H1 (cell line): ENCODE data around the gene NRIP2. TPM values are rescaled to one million over a fixed set of nuclear protein-coding genes. Genes with fewer than 3 reads are reported as not detected.

Source experiments
- CTCF ChIA-PET: fragments of 300-600 bp; sonication (Branson Sonifier 250); formaldehyde crosslinking; loops from one replicate; lab custom pipeline; 2021; ENCODE audit not compliant: partially characterized antibody; lab: Charles Lee
- POLR2A ChIA-PET: fragments of 300-600 bp; sonication (Branson Sonifier 250); formaldehyde crosslinking; loops from one replicate; lab custom pipeline; 2021; ENCODE audit warnings: inconsistent platforms; ENCODE audit not compliant: partially characterized antibody; lab: Charles Lee
- DNase-seq, 2 experiments: peaks; one replicate each; pipeline versions ENCODE4 v3.0.0 to v3.0.0-alpha.2; 2010 to 2022; ENCODE audit warnings: low spot score in 2 of 2, low read depth in 1 of 2, mixed read lengths in 1 of 2
- FAIRE-seq: peaks from 2 replicates; lab custom pipeline; 2011; peaks lifted over from hg19 to GRCh38; lab: Jason Lieb, UNC
- H2AFZ ChIP-seq: 2 replicates; pipeline ENCODE4 v1.8.1; 2012; ENCODE audit warnings: low read length, inconsistent platforms
- H2AK5ac ChIP-seq: 2 replicates; pipeline ENCODE4 v1.6.1; 2013; ENCODE audit warnings: low read depth, low read length
- H2BK120ac ChIP-seq: replicated peaks from 2 replicates; pipeline ENCODE3; 2013; ENCODE audit warnings: low read depth, low read length, inconsistent platforms
- H2BK12ac ChIP-seq: 2 replicates; pipeline ENCODE4 v1.6.1; 2013; ENCODE audit warnings: low read depth, low read length
- H2BK15ac ChIP-seq: 2 replicates; pipeline ENCODE4 v1.6.1; 2013; ENCODE audit warnings: low read length
- H2BK20ac ChIP-seq: 2 replicates; pipeline ENCODE4 v1.6.1; 2013; ENCODE audit warnings: low read length
- H2BK5ac ChIP-seq: 2 replicates; pipeline ENCODE4 v1.6.1; 2013; ENCODE audit warnings: low read depth, low read length
- H3K14ac ChIP-seq: 2 replicates; pipeline ENCODE4 v1.6.1; 2013; ENCODE audit warnings: inconsistent platforms; ENCODE audit not compliant: insufficient read length
- H3K18ac ChIP-seq: 2 replicates; pipeline ENCODE4 v1.6.1; 2013; ENCODE audit warnings: low read length; ENCODE audit errors: extremely low read depth
- H3K23ac ChIP-seq: 2 replicates; pipeline ENCODE4 v1.6.1; 2013; ENCODE audit warnings: inconsistent platforms; ENCODE audit not compliant: insufficient read length
- H3K23me2 ChIP-seq: 2 replicates; pipeline ENCODE4 v1.6.1; 2013; ENCODE audit warnings: low read depth, low read length
- H3K27ac ChIP-seq: 2 replicates; pipeline ENCODE4 v1.6.1; 2011; ENCODE audit warnings: low read depth, low read length, inconsistent platforms
- H3K27me3 ChIP-seq, 4 experiments: replicated peaks in 1 of 4; 1 replicate in 1 of 4; 2 replicates in 3 of 4; pipeline versions ENCODE4 v1.6.1 to v1.8.1; 2011 to 2013; ENCODE audit warnings: low read length in 3 of 4, mild to moderate bottlenecking in 3 of 4, inconsistent platforms in 2 of 4, mixed read lengths in 2 of 4, moderate library complexity in 1 of 4; ENCODE audit not compliant: control insufficient read depth in 3 of 4, insufficient read depth in 3 of 4; ENCODE audit errors: extremely low read depth in 1 of 4
- H3K36me3 ChIP-seq, 4 experiments: 2 replicates each; pipeline versions ENCODE4 v1.6.1 to v1.8.1; 2011 to 2013; ENCODE audit warnings: mild to moderate bottlenecking in 4 of 4, low read length in 3 of 4, moderate library complexity in 2 of 4, control low read depth in 1 of 4, inconsistent platforms in 1 of 4; ENCODE audit not compliant: insufficient read depth in 4 of 4, control insufficient read depth in 2 of 4
- H3K4ac ChIP-seq: replicated peaks from 2 replicates; pipeline ENCODE3; 2013; ENCODE audit warnings: low read length, low read depth, mixed read lengths, inconsistent platforms; ENCODE audit not compliant: insufficient read length
- H3K4me1 ChIP-seq, 4 experiments: replicated peaks in 1 of 4; 1 replicate in 1 of 4; 2 replicates in 3 of 4; pipeline versions ENCODE4 v1.6.1 to v1.8.1; 2011 to 2013; ENCODE audit warnings: low read length in 3 of 4, inconsistent platforms in 2 of 4, mixed read lengths in 1 of 4; ENCODE audit not compliant: insufficient read depth in 4 of 4, control insufficient read depth in 3 of 4
- H3K4me2 ChIP-seq, 2 experiments: 2 replicates each; pipeline versions ENCODE4 v1.6.1 to v1.8.1; 2011 to 2013; ENCODE audit warnings: low read depth in 2 of 2, low read length in 2 of 2, control low read depth in 1 of 2, inconsistent platforms in 1 of 2, mild to moderate bottlenecking in 1 of 2; ENCODE audit not compliant: insufficient read depth in 1 of 2
- H3K4me3 ChIP-seq, 4 experiments: fragments of 200-600, 300-600 bp in 1 of 4; sonication (generic), shearing (Covaris generic), sonication (Bioruptor Twin) in 1 of 4; 2 replicates each; pipeline versions ENCODE4 v1.5.1 to v1.8.1; 2011 to 2016; ENCODE audit warnings: low read length in 4 of 4, low read depth in 3 of 4, control low read depth in 2 of 4, inconsistent platforms in 2 of 4, mild to moderate bottlenecking in 2 of 4, mixed read lengths in 1 of 4, moderate library complexity in 1 of 4; ENCODE audit not compliant: insufficient read depth in 2 of 4; ENCODE audit errors: extremely low read depth in 1 of 4
- H3K56ac ChIP-seq: replicated peaks from 2 replicates; pipeline ENCODE3; 2013; ENCODE audit warnings: low read depth, mild to moderate bottlenecking, mixed read lengths, low read length, inconsistent platforms; ENCODE audit not compliant: insufficient read length
- H3K79me1 ChIP-seq: 2 replicates; pipeline ENCODE4 v1.6.1; 2013; ENCODE audit warnings: low read depth, low read length, control low read depth
- H3K79me2 ChIP-seq, 2 experiments: 2 replicates each; pipeline versions ENCODE4 v1.6.1 to v1.8.1; 2012 to 2013; ENCODE audit warnings: low read length in 2 of 2, mild to moderate bottlenecking in 2 of 2, inconsistent platforms in 1 of 2; ENCODE audit not compliant: insufficient read depth in 2 of 2, control insufficient read depth in 1 of 2
- H3K9ac ChIP-seq, 4 experiments: replicated peaks in 1 of 4; 1 replicate in 1 of 4; 2 replicates in 3 of 4; pipeline versions ENCODE4 v1.6.1 to v1.8.1; 2011 to 2013; ENCODE audit warnings: low read depth in 3 of 4, low read length in 3 of 4, control low read depth in 2 of 4, mild to moderate bottlenecking in 2 of 4, moderate library complexity in 2 of 4, inconsistent platforms in 1 of 4; ENCODE audit errors: extremely low read depth in 1 of 4
- H3K9me3 ChIP-seq, 2 experiments: 2 replicates each; pipeline versions ENCODE4 v1.6.1 to v1.8.1; 2012 to 2013; ENCODE audit warnings: mild to moderate bottlenecking in 2 of 2, moderate library complexity in 2 of 2, control low read depth in 1 of 2, inconsistent platforms in 1 of 2, low read depth in 1 of 2, low read length in 1 of 2, mixed read lengths in 1 of 2; ENCODE audit not compliant: insufficient read depth in 2 of 2
- H4K20me1 ChIP-seq, 2 experiments: replicated peaks in 1 of 2; 2 replicates each; pipeline versions ENCODE3 to v1.8.1; 2011 to 2013; ENCODE audit warnings: inconsistent platforms in 2 of 2, low read length in 2 of 2, mild to moderate bottlenecking in 1 of 2; ENCODE audit not compliant: insufficient read depth in 2 of 2, control insufficient read depth in 1 of 2
- H4K5ac ChIP-seq: 2 replicates; pipeline ENCODE4 v1.6.1; 2013; ENCODE audit warnings: low read length, low read depth, mixed read lengths, inconsistent platforms; ENCODE audit not compliant: insufficient read length
- H4K8ac ChIP-seq: 2 replicates; pipeline ENCODE4 v1.8.0; 2013; ENCODE audit warnings: mild to moderate bottlenecking, moderate library complexity, low read length, inconsistent platforms; ENCODE audit not compliant: insufficient read depth; ENCODE audit errors: extremely low read depth
- H4K91ac ChIP-seq: replicated peaks from 2 replicates; pipeline ENCODE3; 2013; ENCODE audit warnings: low read length, mixed read lengths, inconsistent platforms; ENCODE audit not compliant: insufficient read length
- ASH2L ChIP-seq: fragments of 200-600, 300-600 bp; sonication (generic); IDR thresholded peaks from one replicate; pipeline ENCODE4 v1.7.1; 2017; ENCODE audit warnings: low read length
- NRF1 ChIP-seq: IDR thresholded peaks from 2 replicates; pipeline ENCODE4 v1.6.1; 2011; ENCODE audit warnings: mild to moderate bottlenecking, low read depth, low read length, improper control_type of control experiment
- POLR2A ChIP-seq, 2 experiments: IDR thresholded peaks; 1 replicate in 1 of 2; 2 replicates in 1 of 2; pipeline ENCODE4 v1.6.1; 2011; ENCODE audit warnings: low read depth in 2 of 2, low read length in 2 of 2, mild to moderate bottlenecking in 2 of 2; ENCODE audit errors: control extremely low read depth in 1 of 2
- RBBP5 ChIP-seq: IDR thresholded peaks from 2 replicates; pipeline ENCODE4 v1.7.1; 2012; ENCODE audit warnings: low read depth, mild to moderate bottlenecking, inconsistent platforms, low read length, moderate library complexity, borderline replicate concordance
- SUZ12 ChIP-seq: fragments of 200-600 bp; sonication (generic); IDR thresholded peaks from 2 replicates; pipeline ENCODE4 v1.6.1; 2012; ENCODE audit warnings: mild to moderate bottlenecking, inconsistent platforms, low read length, moderate library complexity, mixed read lengths
- WGBS, 2 experiments: shearing (Covaris generic) in 1 of 2; methylation state at CpG; one replicate each; pipeline versions ENCODE4 v1.1.6 to v1.1.7; 2013 to 2015; ENCODE audit warnings: low lambda C conversion rate in 2 of 2, mixed read lengths in 2 of 2, inconsistent platforms in 1 of 2, low coverage in 1 of 2, missing lambda C conversion rate in 1 of 2; ENCODE audit not compliant: insufficient replicate concordance in 2 of 2, insufficient coverage in 1 of 2, insufficient read length in 1 of 2; ENCODE audit errors: extremely low coverage in 1 of 2, missing lambda C conversion rate in 1 of 2; 5-methylcytosine and 5-hydroxymethylcytosine counted together
- polyA plus RNA-seq, 7 experiments: library from polyadenylated mRNA; depleted of rRNA in 3 of 7; stranded (reverse) in 5 of 7; unstranded in 2 of 7; fragments of >200 nt in 5 of 7; fragments of 200-250 nt in 2 of 7; gene quantifications; 1 replicate in 5 of 7; 2 replicates in 1 of 7; 4 replicates in 1 of 7; pipeline versions ENCODE4 v1.2.1 to v1.2.3, GENCODE V29; 2011 to 2013; ENCODE audit warnings: missing spikeins in 2 of 7, mixed read lengths in 2 of 7
- total RNA-seq: library from RNA; stranded (reverse); fragmentation: NEBNext Ultra II Directional; extraction: Animal tissue kit (Norgen Biotek cat#: 25700); gene quantifications from 2 replicates; pipeline ENCODE4 v1.2.1, GENCODE V29; 2021
- TF ChIP-seq, protein P1 (sequence below): IDR thresholded peaks from 2 replicates; pipeline ENCODE4 v1.6.1; 2012; ENCODE audit warnings: low read length, inconsistent platforms
- TF ChIP-seq, protein P2 (sequence below): IDR thresholded peaks from 2 replicates; pipeline ENCODE4 v1.6.1; 2012; ENCODE audit warnings: inconsistent platforms
- TF ChIP-seq, protein P3 (sequence below): IDR thresholded peaks from 2 replicates; pipeline ENCODE4 v1.6.1; 2011; ENCODE audit warnings: low read length, improper control_type of control experiment

Gene NRIP2
- total and polyA plus RNA-seq, 2 of the 8 experiments (the other 6 are each of a cell fraction or from before 2014, with no cell fraction given) = 0.06 TPM; not detected in 1

DNA sequence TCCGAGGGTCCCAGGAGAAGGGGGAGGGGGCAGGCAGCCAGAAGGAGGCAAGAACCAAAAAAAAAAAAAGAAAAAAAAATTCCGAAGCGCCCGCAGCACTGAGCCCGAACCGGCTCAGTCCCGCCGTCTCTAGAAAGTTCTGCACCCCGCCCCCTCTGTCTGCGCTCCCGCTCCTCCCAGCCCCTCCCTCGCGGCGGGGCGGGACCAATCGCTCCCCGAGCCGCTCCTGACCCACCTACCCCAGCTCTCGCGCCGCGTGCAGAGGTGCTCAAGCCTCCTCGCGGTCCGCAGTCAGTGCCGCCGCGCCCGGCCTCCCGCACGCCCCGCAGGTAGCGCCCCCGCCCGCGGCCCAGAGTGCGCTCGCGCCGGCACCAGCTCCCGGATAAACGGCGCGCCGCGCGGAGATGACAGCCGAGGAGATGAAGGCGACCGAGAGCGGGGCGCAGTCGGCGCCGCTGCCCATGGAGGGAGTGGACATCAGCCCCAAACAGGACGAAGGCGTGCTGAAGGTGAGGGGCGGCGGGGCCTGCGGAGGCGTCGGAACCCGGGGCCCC lies 40.0 kb downstream of the NRIP2 start, which contains the start of gene FKBP4:
TSS of gene FKBP4 (plus strand) at position 235 of the 554 bp plus-strand sequence. CDS start at position 405, 170 bp downstream.
- no peak within 1 kb of the TSS for H3K27ac ChIP-seq
- H2AK5ac ChIP-seq = no peak within 1 kb of the TSS
- H3K4me3 ChIP-seq = peak within 1 kb of the TSS; percentile 59 to 73 (median 66)
- peak within 1 kb of the TSS; percentile 19; the same call in 1 of the 2 replicates for H2AFZ ChIP-seq
- H2BK5ac ChIP-seq = no peak within 1 kb of the TSS; the same call in 1 of the 2 replicates
- H2BK12ac ChIP-seq = peak within 1 kb of the TSS; percentile 84
- peaks cover 11% of the 10 kb centered on the region; the same call in 1 of the 2 replicates for H3K23me2 ChIP-seq
- peak within 1 kb of the TSS; percentile 65 for H3K56ac ChIP-seq
- H3K4me1 ChIP-seq = peaks cover 4 to 6% (median 5%) of the 10 kb centered on the region in 4 experiments; a peak in 5 of 7 replicates
- H4K5ac ChIP-seq = peak within 1 kb of the TSS; percentile 45
- peak within 1 kb of the TSS; percentile 82 for H3K18ac ChIP-seq
- no peak within 1 kb of the TSS for H3K14ac ChIP-seq
- H3K36me3 ChIP-seq = peaks cover 21 to 30% (median 26%) of the 10 kb centered on the region in 4 experiments
- peak within 1 kb of the TSS; percentile 49 to 72 (median 62) for H3K9ac ChIP-seq
- no peaks in the 10 kb centered on the region for H3K9me3 ChIP-seq
- POLR2A ChIA-PET = interaction anchor here (0.7 to 5.0 kb wide), 12 partner anchors 10 to 168 kb away, joined by 3 to 54 read pairs (median 4); partner anchors contain the start of gene ITFG2
- H3K79me1 ChIP-seq = peaks cover 5% of the 10 kb centered on the region; the same call in 1 of the 2 replicates
- CTCF ChIA-PET = interaction anchor here (5.2 kb wide), 1 partner anchor 11 kb away, joined by 34 read pairs; no protein-coding TSS in a partner anchor
- H2BK20ac ChIP-seq = no peak within 1 kb of the TSS
- peak within 1 kb of the TSS; percentile 86 to 92 for H3K4me2 ChIP-seq
- H3K27me3 ChIP-seq = peaks cover 0 to 6% (median 4%) of the 10 kb centered on the region in 4 experiments; a peak in 6 of 7 replicates
- H3K79me2 ChIP-seq = peaks cover 0 to 25% of the 10 kb centered on the region in 2 experiments; a peak in 2 of 4 replicates
- H4K20me1 ChIP-seq = peaks cover 12 to 22% of the 10 kb centered on the region in 2 experiments
- H3K4ac ChIP-seq = peak within 1 kb of the TSS; percentile 34
- peak within 1 kb of the TSS; percentile 94 for H4K8ac ChIP-seq
- DNase-seq (peak; percentile 63 to 89), FAIRE-seq (no peak)
- H3K23ac ChIP-seq = no peak within 1 kb of the TSS
- 1% methylated on average over 50 of the region's 63 CpGs; no CpG with 5 or more reads in 1 of the 2 experiments for WGBS, 2 experiments
- peak within 1 kb of the TSS; percentile 49 for H4K91ac ChIP-seq
- H2BK15ac ChIP-seq = no peak within 1 kb of the TSS
- no peak within 1 kb of the TSS for H2BK120ac ChIP-seq
- TF ChIP-seq ASH2L (peak; percentile 55), POLR2A (IDR thresholded peaks at IDR 0.05; ENCODE audit: control extremely low read depth in 1 of 2, low read depth in 2 of 2, low read length in 2 of 2) (peak; percentile 38 to 73), SUZ12 (no peak), RBBP5 (peak; percentile 86; the same call in 1 of the 2 replicates), NRF1 (no peak)
- TF ChIP-seq, protein P1, sequence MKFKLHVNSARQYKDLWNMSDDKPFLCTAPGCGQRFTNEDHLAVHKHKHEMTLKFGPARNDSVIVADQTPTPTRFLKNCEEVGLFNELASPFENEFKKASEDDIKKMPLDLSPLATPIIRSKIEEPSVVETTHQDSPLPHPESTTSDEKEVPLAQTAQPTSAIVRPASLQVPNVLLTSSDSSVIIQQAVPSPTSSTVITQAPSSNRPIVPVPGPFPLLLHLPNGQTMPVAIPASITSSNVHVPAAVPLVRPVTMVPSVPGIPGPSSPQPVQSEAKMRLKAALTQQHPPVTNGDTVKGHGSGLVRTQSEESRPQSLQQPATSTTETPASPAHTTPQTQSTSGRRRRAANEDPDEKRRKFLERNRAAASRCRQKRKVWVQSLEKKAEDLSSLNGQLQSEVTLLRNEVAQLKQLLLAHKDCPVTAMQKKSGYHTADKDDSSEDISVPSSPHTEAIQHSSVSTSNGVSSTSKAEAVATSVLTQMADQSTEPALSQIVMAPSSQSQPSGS = no peak
- TF ChIP-seq, protein P2, sequence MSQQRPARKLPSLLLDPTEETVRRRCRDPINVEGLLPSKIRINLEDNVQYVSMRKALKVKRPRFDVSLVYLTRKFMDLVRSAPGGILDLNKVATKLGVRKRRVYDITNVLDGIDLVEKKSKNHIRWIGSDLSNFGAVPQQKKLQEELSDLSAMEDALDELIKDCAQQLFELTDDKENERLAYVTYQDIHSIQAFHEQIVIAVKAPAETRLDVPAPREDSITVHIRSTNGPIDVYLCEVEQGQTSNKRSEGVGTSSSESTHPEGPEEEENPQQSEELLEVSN = peak; percentile 64
- TF ChIP-seq, protein P3, sequence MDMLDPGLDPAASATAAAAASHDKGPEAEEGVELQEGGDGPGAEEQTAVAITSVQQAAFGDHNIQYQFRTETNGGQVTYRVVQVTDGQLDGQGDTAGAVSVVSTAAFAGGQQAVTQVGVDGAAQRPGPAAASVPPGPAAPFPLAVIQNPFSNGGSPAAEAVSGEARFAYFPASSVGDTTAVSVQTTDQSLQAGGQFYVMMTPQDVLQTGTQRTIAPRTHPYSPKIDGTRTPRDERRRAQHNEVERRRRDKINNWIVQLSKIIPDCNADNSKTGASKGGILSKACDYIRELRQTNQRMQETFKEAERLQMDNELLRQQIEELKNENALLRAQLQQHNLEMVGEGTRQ = no peak
